Dermis lymphatic vessel endothelial cell (primary cell): ENCODE measurements around the gene PDGFD. TPM values are rescaled to one million over a fixed set of nuclear protein-coding genes. Genes with fewer than 3 reads are reported as not detected.

Experiments
- total RNA-seq: library from RNA; depleted of rRNA; stranded (reverse); fragments of >200 nt; gene quantifications from 2 replicates; pipeline ENCODE4 v1.2.1, GENCODE V29; 2014

Gene PDGFD
- total RNA-seq, result 58.6 and 81.8 TPM in 2 replicates

DNA sequence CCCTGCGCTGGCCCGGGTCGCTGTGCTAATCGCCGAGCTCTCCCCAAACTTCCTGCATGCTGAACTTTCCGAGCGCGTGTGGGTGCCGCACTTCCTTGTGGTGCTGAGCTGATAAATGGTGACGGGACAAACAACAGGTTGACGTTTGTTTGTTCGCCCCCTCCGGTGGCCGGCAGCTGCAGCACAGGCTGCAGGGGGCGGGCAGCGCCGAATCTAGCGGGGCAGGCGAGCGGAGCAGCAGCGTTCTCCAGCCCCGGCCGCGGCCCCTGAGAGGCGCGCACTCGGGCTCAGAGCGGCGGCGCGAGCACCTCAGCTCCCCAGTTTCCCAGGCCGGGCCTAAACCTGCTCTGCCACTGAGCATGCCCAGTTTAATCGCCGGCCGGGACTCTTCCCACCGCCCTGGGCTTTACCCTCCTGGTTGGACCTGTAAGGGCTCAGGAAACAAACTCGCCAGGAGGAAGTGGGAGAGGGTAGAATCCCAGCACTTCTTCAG is at the start of gene PDGFD:
Gene PDGFD (minus strand): TSS at position 120 of the 493 bp plus-strand sequence.

DNA sequence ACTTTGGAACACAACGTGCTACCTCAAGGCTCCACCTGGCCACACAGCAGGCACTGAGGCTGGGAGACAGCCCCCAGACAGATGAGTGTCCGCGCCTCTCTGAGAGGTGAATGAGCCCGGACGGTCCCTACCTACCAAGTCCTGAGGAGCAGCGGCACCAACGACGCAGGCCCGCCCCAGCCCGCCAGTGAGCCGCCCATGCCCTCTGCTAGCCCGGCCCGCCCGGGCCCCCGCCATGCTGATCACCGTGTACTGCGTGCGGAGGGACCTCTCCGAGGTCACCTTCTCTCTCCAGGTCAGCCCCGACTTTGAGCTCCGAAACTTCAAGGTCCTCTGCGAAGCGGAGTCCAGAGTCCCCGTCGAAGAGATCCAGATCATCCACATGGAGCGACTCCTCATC is 127.4 kb downstream of the PDGFD start, which contains the start of gene DDI1:
Gene DDI1 (plus strand): TSS at position 53 of the 400 bp plus-strand sequence. CDS start 183 bp downstream, at position 236.

Other genes with a start within 250 kb of the PDGFD start
- not detected in 2 replicates for gene DDI1, start 127.5 kb downstream of the PDGFD start, total RNA-seq